Fibroblast of lung (primary cell): Measurements from ENCODE around the gene CLEC19A. TPM values are rescaled to one million over a fixed set of nuclear protein-coding genes. Genes with fewer than 3 reads are reported as not detected.

ENCODE experiments used
- DNase-seq, 2 donors: peaks; one replicate each; pipeline versions ENCODE4 v3.0.0 to v3.0.0-alpha.2; 2010; ENCODE audit warnings: low read depth in 2 of 2
- H2AFZ ChIP-seq: 2 replicates; pipeline ENCODE4 v1.5.1; 2012; ENCODE audit warnings: low read length, control low read depth, inconsistent platforms
- H3K27ac ChIP-seq: 2 replicates; pipeline ENCODE4 v1.5.1; 2011; ENCODE audit warnings: low read length, control low read depth; ENCODE audit not compliant: insufficient read depth
- H3K27me3 ChIP-seq: 2 replicates; pipeline ENCODE4 v1.5.1; 2011; ENCODE audit warnings: mild to moderate bottlenecking, low read length; ENCODE audit not compliant: control insufficient read depth, insufficient read depth
- H3K36me3 ChIP-seq: 2 replicates; pipeline ENCODE4 v1.5.1; 2011; ENCODE audit warnings: low read length; ENCODE audit not compliant: control insufficient read depth, insufficient read depth
- H3K4me1 ChIP-seq: 2 replicates; pipeline ENCODE4 v1.5.1; 2011; ENCODE audit warnings: low read length; ENCODE audit not compliant: control insufficient read depth, insufficient read depth; ENCODE audit errors: extremely low read depth
- H3K4me2 ChIP-seq: 2 replicates; pipeline ENCODE4 v1.5.1; 2011; ENCODE audit warnings: low read length, control low read depth; ENCODE audit not compliant: insufficient read depth; ENCODE audit errors: extremely low read depth
- H3K4me3 ChIP-seq, 4 experiments: fragments of 200-600 bp in 1 of 4; sonication (generic) in 1 of 4; replicated peaks in 1 of 4; 2 replicates each; pipeline ENCODE4 v1.5.1; 2011 to 2016; ENCODE audit warnings: low read length in 4 of 4, low read depth in 3 of 4, mild to moderate bottlenecking in 3 of 4, control low read depth in 2 of 4, inconsistent platforms in 1 of 4, mixed read lengths in 1 of 4; ENCODE audit not compliant: insufficient read depth in 1 of 4; ENCODE audit errors: control extremely low read depth in 1 of 4
- H3K79me2 ChIP-seq: 2 replicates; pipeline ENCODE4 v1.5.1; 2012; ENCODE audit warnings: mild to moderate bottlenecking, low read length, inconsistent platforms; ENCODE audit not compliant: control insufficient read depth, insufficient read depth
- H3K9ac ChIP-seq: 2 replicates; pipeline ENCODE4 v1.5.1; 2011; ENCODE audit warnings: mild to moderate bottlenecking, low read length, control low read depth; ENCODE audit not compliant: insufficient read depth
- H3K9me3 ChIP-seq: 2 replicates; pipeline ENCODE4 v1.5.1; 2012; ENCODE audit warnings: low read depth, low read length; ENCODE audit not compliant: control insufficient read depth, insufficient read depth
- H4K20me1 ChIP-seq: 2 replicates; pipeline ENCODE4 v1.5.1; 2011; ENCODE audit warnings: low read length; ENCODE audit not compliant: control insufficient read depth, insufficient read depth; ENCODE audit errors: extremely low read depth
- EZH2 ChIP-seq: IDR thresholded peaks from 2 replicates; pipeline ENCODE4 v1.5.1; 2012; ENCODE audit warnings: low read length, control low read depth, mild to moderate bottlenecking; ENCODE audit errors: missing control alignments
- polyA plus RNA-seq, 2 donors: library from polyadenylated mRNA; depleted of rRNA in 1 of 2; stranded (reverse) in 1 of 2; unstranded in 1 of 2; fragments of >200 nt; gene quantifications; 2 replicates each; pipeline ENCODE4 v1.2.1, GENCODE V29; 2011 to 2012; ENCODE audit warnings: missing spikeins in 1 of 2
- total RNA-seq: library from RNA; depleted of rRNA; stranded (reverse); fragments of >200 nt; gene quantifications from 2 replicates; pipeline ENCODE4 v1.2.1, GENCODE V29; 2014
- TF ChIP-seq, protein P1 (sequence below), 2 donors: IDR thresholded peaks in 1 of 2; conservative IDR thresholded peaks in 1 of 2; 1 replicate in 1 of 2; 2 replicates in 1 of 2; pipeline ENCODE4 v1.5.1; 2011 to 2012; ENCODE audit warnings: low read length in 2 of 2, control low read depth in 1 of 2, inconsistent platforms in 1 of 2, low read depth in 1 of 2, mild to moderate bottlenecking in 1 of 2

Gene CLEC19A
- total and polyA plus RNA-seq, 2 donors (not counting 1 experiment from before 2014, with no cell fraction given): not detected

DNA sequence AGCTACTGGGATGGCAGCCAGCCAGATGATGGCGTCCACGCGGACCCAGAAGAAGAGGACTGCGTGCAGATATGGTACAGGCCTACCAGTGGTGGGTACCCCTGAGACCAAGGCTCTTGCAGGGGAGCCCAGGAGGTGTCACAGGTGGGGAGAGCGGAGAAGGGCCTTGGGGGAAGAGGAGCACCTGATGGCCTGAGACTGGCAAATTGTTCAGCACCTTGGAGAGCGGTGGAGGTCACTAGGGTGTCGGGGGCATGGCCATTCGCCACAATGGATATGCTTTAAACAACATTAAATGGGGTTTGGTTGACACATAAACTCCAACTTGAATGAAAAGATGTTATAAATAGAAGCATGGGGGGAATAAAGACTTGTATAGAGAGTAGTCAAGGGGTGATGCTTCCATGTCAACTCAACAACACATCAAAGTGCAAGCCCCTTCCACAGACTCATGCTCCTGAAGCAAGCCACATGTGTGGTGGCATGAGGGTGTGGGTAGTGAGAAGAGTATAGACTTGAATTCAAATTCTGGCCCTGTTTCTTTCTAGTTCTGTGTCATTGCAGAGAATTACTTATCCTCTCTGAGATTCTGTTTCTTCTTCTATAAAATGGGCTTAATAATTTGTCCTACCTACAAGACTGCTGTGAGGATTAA is 22.2 kb downstream of the CLEC19A start:
- TF ChIP-seq, protein P1, sequence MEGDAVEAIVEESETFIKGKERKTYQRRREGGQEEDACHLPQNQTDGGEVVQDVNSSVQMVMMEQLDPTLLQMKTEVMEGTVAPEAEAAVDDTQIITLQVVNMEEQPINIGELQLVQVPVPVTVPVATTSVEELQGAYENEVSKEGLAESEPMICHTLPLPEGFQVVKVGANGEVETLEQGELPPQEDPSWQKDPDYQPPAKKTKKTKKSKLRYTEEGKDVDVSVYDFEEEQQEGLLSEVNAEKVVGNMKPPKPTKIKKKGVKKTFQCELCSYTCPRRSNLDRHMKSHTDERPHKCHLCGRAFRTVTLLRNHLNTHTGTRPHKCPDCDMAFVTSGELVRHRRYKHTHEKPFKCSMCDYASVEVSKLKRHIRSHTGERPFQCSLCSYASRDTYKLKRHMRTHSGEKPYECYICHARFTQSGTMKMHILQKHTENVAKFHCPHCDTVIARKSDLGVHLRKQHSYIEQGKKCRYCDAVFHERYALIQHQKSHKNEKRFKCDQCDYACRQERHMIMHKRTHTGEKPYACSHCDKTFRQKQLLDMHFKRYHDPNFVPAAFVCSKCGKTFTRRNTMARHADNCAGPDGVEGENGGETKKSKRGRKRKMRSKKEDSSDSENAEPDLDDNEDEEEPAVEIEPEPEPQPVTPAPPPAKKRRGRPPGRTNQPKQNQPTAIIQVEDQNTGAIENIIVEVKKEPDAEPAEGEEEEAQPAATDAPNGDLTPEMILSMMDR (conservative IDR thresholded peaks at IDR 0.05 in 1 of 2, IDR thresholded peaks at IDR 0.05 in 1 of 2; ENCODE audit: low read depth in 1 of 2, low read length in 2 of 2): no peak
- no peak for TF ChIP-seq EZH2
- H3K9me3 ChIP-seq: no peaks in the 10 kb centered on the region
- no peaks in the 10 kb centered on the region for H3K36me3 ChIP-seq
- no peak for DNase-seq
- no peak overlapping the region for H3K4me3 ChIP-seq
- H3K79me2 ChIP-seq: no peaks in the 10 kb centered on the region
- H3K4me2 ChIP-seq: no peak overlapping the region
- H3K27ac ChIP-seq: no peak overlapping the region
- H2AFZ ChIP-seq: no peak overlapping the region
- H3K27me3 ChIP-seq: no peaks in the 10 kb centered on the region
- no peaks in the 10 kb centered on the region for H4K20me1 ChIP-seq
- H3K4me1 ChIP-seq: no peaks in the 10 kb centered on the region
- H3K9ac ChIP-seq: no peak overlapping the region

DNA sequence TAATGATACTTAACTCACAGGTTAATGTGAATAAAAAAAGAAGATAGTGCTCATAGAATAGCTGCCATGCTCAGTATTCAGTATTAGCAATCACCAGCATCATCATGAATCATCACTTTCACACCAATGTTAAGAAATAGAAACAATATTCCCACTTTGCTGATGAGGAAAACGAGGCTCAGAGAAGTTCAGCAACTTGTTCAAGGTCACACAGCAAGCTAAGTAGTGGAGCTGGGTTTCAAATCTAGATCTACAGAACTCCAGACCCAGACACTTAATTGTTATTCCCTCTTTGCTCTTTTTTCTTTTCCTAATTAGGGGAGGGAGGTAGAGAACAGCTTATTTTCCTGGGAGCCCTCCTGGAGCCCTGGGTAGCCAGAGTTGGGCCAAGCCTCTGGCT is 22.9 kb downstream of the CLEC19A start:
- no peak overlapping the region for H3K4me2 ChIP-seq
- no peaks in the 10 kb centered on the region for H3K27me3 ChIP-seq
- H2AFZ ChIP-seq: no peak overlapping the region
- no peaks in the 10 kb centered on the region for H3K9me3 ChIP-seq
- H3K36me3 ChIP-seq: no peaks in the 10 kb centered on the region
- no peak for DNase-seq
- H3K79me2 ChIP-seq: no peaks in the 10 kb centered on the region
- no peak overlapping the region for H3K4me3 ChIP-seq
- H4K20me1 ChIP-seq: no peaks in the 10 kb centered on the region
- H3K27ac ChIP-seq: no peak overlapping the region
- no peaks in the 10 kb centered on the region for H3K4me1 ChIP-seq
- TF ChIP-seq, protein P1 (conservative IDR thresholded peaks at IDR 0.05 in 1 of 2, IDR thresholded peaks at IDR 0.05 in 1 of 2; ENCODE audit: low read depth in 1 of 2, low read length in 2 of 2): no peak
- TF ChIP-seq EZH2: no peak
- H3K9ac ChIP-seq: no peak overlapping the region

DNA sequence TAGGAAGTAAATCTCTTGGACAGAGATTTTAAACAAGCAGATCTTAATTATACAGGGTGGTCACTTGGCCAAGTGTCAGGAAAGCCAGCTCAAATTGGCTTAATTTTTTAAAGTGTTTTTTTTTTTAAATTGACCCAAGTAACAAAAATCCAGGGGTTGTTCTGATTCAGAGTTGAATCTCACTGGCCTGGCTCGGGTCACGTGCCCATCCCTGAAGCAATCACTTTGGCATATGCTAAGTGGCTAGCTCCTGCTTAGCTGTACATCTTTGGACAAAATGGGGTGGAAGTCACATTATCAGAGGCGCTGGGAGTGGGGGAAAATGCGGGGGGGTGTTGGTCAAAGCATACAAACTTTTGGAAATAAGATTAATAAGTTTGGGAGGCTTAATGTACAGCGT is 23.6 kb downstream of the CLEC19A start:
- TF ChIP-seq EZH2: no peak
- TF ChIP-seq, protein P1 (conservative IDR thresholded peaks at IDR 0.05 in 1 of 2, IDR thresholded peaks at IDR 0.05 in 1 of 2; ENCODE audit: low read depth in 1 of 2, low read length in 2 of 2): no peak

More for the DNA sequence above, 23.6 kb downstream of the CLEC19A start:
- Histone ChIP-seq H3K27me3 (no peaks in the 10 kb centered on the region), H4K20me1 (no peaks in the 10 kb centered on the region), H3K4me2 (no peak overlapping the region), H3K9me3 (no peaks in the 10 kb centered on the region), H3K9ac (no peak overlapping the region), H3K36me3 (no peaks in the 10 kb centered on the region), H3K79me2 (no peaks in the 10 kb centered on the region), H3K4me3 (no peak overlapping the region), H3K4me1 (no peaks in the 10 kb centered on the region), H3K27ac (no peak overlapping the region), H2AFZ (no peak overlapping the region)
- DNase-seq: no peak
